ENCODE measurements around the gene ARL2BP. TPM values are rescaled to one million over a fixed set of nuclear protein-coding genes. Genes with fewer than 3 reads are reported as not detected.
A peak's percentile ranks its signal among the peaks of the same experiment; 100 is the strongest.

The ARL2BP gene
- total RNA-seq, 1 experiment from 2014 or later = 10.6 TPM

DNA sequence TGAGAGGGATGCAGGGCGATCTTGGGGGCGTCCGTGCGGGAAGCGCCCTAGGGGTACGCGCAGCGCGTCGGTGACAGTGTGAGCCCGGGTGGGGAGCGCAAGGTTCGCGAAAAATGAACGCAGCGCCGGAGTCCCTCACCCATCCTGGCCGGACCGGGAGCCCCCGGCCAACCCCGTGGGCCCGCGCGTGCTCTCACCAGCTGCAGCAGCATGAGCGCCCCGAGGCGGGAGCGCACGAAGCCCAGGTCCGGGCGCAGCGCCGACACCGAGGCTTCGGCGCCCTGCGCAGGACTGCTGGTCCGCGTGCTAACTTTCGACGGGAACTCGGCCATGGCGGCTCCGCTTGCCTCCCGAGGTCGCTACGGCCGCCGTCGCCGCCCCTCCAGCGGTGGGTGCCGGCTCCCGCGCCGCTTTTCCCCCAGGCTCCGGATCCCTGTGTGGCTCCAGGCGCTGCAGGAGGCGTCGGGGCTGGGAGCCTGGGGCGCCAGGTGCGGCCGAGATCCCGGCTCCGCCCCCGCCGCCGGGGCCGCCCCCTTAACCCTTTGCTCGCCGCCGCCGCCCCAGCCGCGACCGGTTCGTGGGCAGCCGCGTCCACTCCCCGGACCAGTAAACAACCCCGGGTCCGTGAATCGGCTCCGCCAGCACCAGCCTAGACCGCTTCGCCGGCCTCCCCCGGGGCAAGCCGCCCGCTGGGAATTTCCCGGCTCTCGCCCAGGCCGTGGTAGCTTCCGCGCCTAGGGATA is 39.3 kb downstream of the ARL2BP start, which contains the start of gene PLLP (continued):
- TF ChIP-seq, protein P1, sequence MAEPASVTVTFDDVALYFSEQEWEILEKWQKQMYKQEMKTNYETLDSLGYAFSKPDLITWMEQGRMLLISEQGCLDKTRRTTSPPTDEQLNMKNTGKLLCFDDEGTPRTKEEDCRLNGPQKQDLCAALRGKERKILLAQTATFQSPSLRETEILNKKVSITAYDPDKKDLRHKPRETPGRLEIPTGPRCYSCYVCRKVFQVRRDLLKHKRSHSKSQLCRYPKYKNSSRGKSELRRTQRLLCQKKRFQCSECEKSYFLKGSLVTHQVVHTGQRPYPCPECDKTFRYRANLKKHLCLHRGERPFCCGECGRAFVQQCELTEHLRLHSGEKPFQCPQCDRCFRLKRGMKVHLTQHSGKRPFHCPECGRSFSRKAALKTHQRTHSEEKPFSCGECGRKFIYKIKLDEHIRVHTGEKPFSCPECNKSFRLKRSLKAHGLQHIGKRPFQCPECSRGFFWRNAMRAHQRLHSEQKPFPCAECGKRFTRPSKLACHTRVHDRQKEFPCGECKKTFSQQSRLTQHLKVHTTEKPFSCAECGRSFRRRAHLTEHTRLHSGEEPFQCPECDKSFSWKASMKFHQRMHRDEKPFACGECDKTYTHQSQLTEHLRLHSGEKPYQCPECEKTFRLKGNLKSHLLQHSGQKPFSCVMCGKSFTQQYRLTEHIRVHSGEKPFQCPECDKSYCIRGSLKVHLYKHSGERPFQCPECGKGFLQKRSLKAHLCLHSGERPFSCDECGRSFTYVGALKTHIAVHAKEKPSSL (CRISPR knock-in tag; conservative IDR thresholded peaks at IDR 0.05) = no peak
- TF ChIP-seq, protein P2, sequence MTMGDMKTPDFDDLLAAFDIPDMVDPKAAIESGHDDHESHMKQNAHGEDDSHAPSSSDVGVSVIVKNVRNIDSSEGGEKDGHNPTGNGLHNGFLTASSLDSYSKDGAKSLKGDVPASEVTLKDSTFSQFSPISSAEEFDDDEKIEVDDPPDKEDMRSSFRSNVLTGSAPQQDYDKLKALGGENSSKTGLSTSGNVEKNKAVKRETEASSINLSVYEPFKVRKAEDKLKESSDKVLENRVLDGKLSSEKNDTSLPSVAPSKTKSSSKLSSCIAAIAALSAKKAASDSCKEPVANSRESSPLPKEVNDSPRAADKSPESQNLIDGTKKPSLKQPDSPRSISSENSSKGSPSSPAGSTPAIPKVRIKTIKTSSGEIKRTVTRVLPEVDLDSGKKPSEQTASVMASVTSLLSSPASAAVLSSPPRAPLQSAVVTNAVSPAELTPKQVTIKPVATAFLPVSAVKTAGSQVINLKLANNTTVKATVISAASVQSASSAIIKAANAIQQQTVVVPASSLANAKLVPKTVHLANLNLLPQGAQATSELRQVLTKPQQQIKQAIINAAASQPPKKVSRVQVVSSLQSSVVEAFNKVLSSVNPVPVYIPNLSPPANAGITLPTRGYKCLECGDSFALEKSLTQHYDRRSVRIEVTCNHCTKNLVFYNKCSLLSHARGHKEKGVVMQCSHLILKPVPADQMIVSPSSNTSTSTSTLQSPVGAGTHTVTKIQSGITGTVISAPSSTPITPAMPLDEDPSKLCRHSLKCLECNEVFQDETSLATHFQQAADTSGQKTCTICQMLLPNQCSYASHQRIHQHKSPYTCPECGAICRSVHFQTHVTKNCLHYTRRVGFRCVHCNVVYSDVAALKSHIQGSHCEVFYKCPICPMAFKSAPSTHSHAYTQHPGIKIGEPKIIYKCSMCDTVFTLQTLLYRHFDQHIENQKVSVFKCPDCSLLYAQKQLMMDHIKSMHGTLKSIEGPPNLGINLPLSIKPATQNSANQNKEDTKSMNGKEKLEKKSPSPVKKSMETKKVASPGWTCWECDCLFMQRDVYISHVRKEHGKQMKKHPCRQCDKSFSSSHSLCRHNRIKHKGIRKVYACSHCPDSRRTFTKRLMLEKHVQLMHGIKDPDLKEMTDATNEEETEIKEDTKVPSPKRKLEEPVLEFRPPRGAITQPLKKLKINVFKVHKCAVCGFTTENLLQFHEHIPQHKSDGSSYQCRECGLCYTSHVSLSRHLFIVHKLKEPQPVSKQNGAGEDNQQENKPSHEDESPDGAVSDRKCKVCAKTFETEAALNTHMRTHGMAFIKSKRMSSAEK (CRISPR knock-in tag; IDR thresholded peaks at IDR 0.05; ENCODE audit: borderline replicate concordance) = no peak
- TF ChIP-seq OVOL2 (CRISPR knock-in tag; IDR thresholded peaks at IDR 0.05; ENCODE audit: borderline replicate concordance) (no peak), NR2C2 (CRISPR knock-in tag; IDR thresholded peaks at IDR 0.05) (peak; percentile 76; the same call in 1 of the 2 replicates), IRF2 (CRISPR knock-in tag; IDR thresholded peaks at IDR 0.05; ENCODE audit: borderline replicate concordance, low read depth) (peak; percentile 69; the same call in 1 of the 2 replicates), ETV6 (CRISPR knock-in tag; IDR thresholded peaks at IDR 0.05) (peak; percentile 94), GABPB1 (CRISPR knock-in tag; IDR thresholded peaks at IDR 0.05) (peak; percentile 64; the same call in 1 of the 2 replicates), TEAD4 (CRISPR knock-in tag; IDR thresholded peaks at IDR 0.05) (peak; percentile 76; the same call in 1 of the 2 replicates), NFYB (CRISPR knock-in tag; conservative IDR thresholded peaks at IDR 0.05; ENCODE audit: low read depth) (peak; percentile 28; the same call in 1 of the 2 replicates), RELA (CRISPR knock-in tag; IDR thresholded peaks at IDR 0.05; ENCODE audit: borderline replicate concordance) (peak; percentile 93; the same call in 1 of the 2 replicates), NR3C1 (CRISPR knock-in tag; conservative IDR thresholded peaks at IDR 0.05; ENCODE audit: low read depth) (0 out of 2 replicates have a peak, but pooled peaks have one; percentile 37), ZNF263 (CRISPR knock-in tag; IDR thresholded peaks at IDR 0.05; ENCODE audit: low read depth) (peak; percentile 63; the same call in 1 of the 2 replicates)
- TF ChIP-seq, protein P3, sequence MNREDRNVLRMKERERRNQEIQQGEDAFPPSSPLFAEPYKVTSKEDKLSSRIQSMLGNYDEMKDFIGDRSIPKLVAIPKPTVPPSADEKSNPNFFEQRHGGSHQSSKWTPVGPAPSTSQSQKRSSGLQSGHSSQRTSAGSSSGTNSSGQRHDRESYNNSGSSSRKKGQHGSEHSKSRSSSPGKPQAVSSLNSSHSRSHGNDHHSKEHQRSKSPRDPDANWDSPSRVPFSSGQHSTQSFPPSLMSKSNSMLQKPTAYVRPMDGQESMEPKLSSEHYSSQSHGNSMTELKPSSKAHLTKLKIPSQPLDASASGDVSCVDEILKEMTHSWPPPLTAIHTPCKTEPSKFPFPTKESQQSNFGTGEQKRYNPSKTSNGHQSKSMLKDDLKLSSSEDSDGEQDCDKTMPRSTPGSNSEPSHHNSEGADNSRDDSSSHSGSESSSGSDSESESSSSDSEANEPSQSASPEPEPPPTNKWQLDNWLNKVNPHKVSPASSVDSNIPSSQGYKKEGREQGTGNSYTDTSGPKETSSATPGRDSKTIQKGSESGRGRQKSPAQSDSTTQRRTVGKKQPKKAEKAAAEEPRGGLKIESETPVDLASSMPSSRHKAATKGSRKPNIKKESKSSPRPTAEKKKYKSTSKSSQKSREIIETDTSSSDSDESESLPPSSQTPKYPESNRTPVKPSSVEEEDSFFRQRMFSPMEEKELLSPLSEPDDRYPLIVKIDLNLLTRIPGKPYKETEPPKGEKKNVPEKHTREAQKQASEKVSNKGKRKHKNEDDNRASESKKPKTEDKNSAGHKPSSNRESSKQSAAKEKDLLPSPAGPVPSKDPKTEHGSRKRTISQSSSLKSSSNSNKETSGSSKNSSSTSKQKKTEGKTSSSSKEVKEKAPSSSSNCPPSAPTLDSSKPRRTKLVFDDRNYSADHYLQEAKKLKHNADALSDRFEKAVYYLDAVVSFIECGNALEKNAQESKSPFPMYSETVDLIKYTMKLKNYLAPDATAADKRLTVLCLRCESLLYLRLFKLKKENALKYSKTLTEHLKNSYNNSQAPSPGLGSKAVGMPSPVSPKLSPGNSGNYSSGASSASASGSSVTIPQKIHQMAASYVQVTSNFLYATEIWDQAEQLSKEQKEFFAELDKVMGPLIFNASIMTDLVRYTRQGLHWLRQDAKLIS (CRISPR knock-in tag; IDR thresholded peaks at IDR 0.05; ENCODE audit: borderline replicate concordance) = peak; percentile 33; the same call in 1 of the 2 replicates
- TF ChIP-seq, protein P4, sequence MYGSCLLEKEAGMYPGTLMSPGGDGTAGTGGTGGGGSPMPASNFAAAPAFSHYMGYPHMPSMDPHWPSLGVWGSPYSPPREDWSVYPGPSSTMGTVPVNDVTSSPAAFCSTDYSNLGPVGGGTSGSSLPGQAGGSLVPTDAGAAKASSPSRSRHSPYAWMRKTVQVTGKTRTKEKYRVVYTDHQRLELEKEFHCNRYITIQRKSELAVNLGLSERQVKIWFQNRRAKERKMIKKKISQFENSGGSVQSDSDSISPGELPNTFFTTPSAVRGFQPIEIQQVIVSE (CRISPR knock-in tag; IDR thresholded peaks at IDR 0.05; ENCODE audit: borderline replicate concordance) = no peak
- TF ChIP-seq, protein P5, sequence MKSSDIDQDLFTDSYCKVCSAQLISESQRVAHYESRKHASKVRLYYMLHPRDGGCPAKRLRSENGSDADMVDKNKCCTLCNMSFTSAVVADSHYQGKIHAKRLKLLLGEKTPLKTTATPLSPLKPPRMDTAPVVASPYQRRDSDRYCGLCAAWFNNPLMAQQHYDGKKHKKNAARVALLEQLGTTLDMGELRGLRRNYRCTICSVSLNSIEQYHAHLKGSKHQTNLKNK (CRISPR knock-in tag; IDR thresholded peaks at IDR 0.05) = no peak
- TF ChIP-seq, protein P6, sequence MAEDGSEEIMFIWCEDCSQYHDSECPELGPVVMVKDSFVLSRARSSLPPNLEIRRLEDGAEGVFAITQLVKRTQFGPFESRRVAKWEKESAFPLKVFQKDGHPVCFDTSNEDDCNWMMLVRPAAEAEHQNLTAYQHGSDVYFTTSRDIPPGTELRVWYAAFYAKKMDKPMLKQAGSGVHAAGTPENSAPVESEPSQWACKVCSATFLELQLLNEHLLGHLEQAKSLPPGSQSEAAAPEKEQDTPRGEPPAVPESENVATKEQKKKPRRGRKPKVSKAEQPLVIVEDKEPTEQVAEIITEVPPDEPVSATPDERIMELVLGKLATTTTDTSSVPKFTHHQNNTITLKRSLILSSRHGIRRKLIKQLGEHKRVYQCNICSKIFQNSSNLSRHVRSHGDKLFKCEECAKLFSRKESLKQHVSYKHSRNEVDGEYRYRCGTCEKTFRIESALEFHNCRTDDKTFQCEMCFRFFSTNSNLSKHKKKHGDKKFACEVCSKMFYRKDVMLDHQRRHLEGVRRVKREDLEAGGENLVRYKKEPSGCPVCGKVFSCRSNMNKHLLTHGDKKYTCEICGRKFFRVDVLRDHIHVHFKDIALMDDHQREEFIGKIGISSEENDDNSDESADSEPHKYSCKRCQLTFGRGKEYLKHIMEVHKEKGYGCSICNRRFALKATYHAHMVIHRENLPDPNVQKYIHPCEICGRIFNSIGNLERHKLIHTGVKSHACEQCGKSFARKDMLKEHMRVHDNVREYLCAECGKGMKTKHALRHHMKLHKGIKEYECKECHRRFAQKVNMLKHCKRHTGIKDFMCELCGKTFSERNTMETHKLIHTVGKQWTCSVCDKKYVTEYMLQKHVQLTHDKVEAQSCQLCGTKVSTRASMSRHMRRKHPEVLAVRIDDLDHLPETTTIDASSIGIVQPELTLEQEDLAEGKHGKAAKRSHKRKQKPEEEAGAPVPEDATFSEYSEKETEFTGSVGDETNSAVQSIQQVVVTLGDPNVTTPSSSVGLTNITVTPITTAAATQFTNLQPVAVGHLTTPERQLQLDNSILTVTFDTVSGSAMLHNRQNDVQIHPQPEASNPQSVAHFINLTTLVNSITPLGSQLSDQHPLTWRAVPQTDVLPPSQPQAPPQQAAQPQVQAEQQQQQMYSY (CRISPR knock-in tag; IDR thresholded peaks at IDR 0.05) = peak; percentile 81
- TF ChIP-seq, protein P7, sequence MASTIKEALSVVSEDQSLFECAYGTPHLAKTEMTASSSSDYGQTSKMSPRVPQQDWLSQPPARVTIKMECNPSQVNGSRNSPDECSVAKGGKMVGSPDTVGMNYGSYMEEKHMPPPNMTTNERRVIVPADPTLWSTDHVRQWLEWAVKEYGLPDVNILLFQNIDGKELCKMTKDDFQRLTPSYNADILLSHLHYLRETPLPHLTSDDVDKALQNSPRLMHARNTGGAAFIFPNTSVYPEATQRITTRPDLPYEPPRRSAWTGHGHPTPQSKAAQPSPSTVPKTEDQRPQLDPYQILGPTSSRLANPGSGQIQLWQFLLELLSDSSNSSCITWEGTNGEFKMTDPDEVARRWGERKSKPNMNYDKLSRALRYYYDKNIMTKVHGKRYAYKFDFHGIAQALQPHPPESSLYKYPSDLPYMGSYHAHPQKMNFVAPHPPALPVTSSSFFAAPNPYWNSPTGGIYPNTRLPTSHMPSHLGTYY (CRISPR knock-in tag; IDR thresholded peaks at IDR 0.05) = no peak
- TF ChIP-seq, protein P8, sequence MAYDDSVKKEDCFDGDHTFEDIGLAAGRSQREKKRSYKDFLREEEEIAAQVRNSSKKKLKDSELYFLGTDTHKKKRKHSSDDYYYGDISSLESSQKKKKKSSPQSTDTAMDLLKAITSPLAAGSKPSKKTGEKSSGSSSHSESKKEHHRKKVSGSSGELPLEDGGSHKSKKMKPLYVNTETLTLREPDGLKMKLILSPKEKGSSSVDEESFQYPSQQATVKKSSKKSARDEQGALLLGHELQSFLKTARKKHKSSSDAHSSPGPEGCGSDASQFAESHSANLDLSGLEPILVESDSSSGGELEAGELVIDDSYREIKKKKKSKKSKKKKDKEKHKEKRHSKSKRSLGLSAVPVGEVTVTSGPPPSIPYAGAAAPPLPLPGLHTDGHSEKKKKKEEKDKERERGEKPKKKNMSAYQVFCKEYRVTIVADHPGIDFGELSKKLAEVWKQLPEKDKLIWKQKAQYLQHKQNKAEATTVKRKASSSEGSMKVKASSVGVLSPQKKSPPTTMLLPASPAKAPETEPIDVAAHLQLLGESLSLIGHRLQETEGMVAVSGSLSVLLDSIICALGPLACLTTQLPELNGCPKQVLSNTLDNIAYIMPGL (CRISPR knock-in tag; IDR thresholded peaks at IDR 0.05) = peak; percentile 95; the same call in 1 of the 2 replicates

Measured in WTC11 (cell line).